Posterior cingulate gyrus (tissue), 11 donors: Measurements from ENCODE around the gene FAM171A2.

Experiments
- DNase-seq, 10 donors: peaks; one replicate each; pipeline versions ENCODE4 v3.0.0 to v3.0.0-alpha.2; 2020 to 2021; ENCODE audit warnings: mixed read lengths in 3 of 10
- intact Hi-C: fragments of 100-400 bp; cut with DNase I; formaldehyde crosslinking; loops from one replicate; pipeline ENCODE4 v1.15.1; 2023

FAM171A2 gene

GRCh38 chr17:44326861-44327444 lies 36.7 kb downstream of the FAM171A2 start:
- DNase-seq: peak; percentile 98 to 100 (median 100)
- intact Hi-C loops: loop anchor here (2.0 to 10.0 kb wide), 4 partner anchors 18 to 202 kb away; partner anchors contain the start of genes HDAC5, HROB, RUNDC3A and UBTF

GRCh38 chr17:44324571-44325275 lies 38.9 kb downstream of the FAM171A2 start, which contains the start of gene SLC25A39:
TSS of gene SLC25A39 (minus strand) at chr17:44324823. CDS start at chr17:44323562, 1,261 bp downstream.
- peak; percentile 91 to 99 (median 95) for DNase-seq
- intact Hi-C loops: loop anchor here (5.0 to 10.0 kb wide), 2 partner anchors 182 to 200 kb away; partner anchors contain the start of genes HDAC5 and HROB

GRCh38 chr17:44324092-44324570 lies 39.5 kb downstream of the FAM171A2 start:
- DNase-seq: peak in 1 of 10 donors; percentile 77
- intact Hi-C loops: loop anchor here (10.0 kb wide), 1 partner anchor 199 kb away; the partner anchor contains the start of gene HDAC5

GRCh38 chr17:44323359-44324091 lies 40.1 kb downstream of the FAM171A2 start:
- peak in 1 of 10 donors; percentile 23 for DNase-seq
- intact Hi-C loops: loop anchor here (10.0 kb wide), 1 partner anchor 199 kb away; the partner anchor contains the start of gene HDAC5

GRCh38 chr17:44322236-44322895 lies 41.3 kb downstream of the FAM171A2 start:
- intact Hi-C loops: loop anchor here (10.0 kb wide), 1 partner anchor 198 kb away; the partner anchor contains the start of gene HDAC5
- peak in 1 of 10 donors; percentile 53 for DNase-seq

- intact Hi-C loops: loop anchor here (10.0 kb wide), 1 partner anchor 197 kb away; the partner anchor contains the start of gene HDAC5
- peak in 1 of 10 donors; percentile 55 for DNase-seq
Observed at GRCh38 chr17:44321246-44322120, 42.2 kb downstream of the FAM171A2 start.

- intact Hi-C loops: loop anchor here (10.0 kb wide), 1 partner anchor 195 kb away; the partner anchor contains the start of gene HDAC5
- DNase-seq: no peak
Observed at GRCh38 chr17:44320066-44320465, 43.6 kb downstream of the FAM171A2 start.

- intact Hi-C loops: no loop called here
Observed at GRCh38 chr17:44318077-44318892, 45.4 kb downstream of the FAM171A2 start.

GRCh38 chr17:44317545-44317944 lies 46.1 kb downstream of the FAM171A2 start:
- intact Hi-C loops: no loop called here
- peak in 1 of 10 donors; percentile 16 for DNase-seq

More at GRCh38 chr17:44318077-44318892, 45.4 kb downstream of the FAM171A2 start:
- DNase-seq: peak in 1 of 10 donors; percentile 79

- DNase-seq: no peak
- intact Hi-C loops: no loop called here
Observed at GRCh38 chr17:44315760-44316731, 47.6 kb downstream of the FAM171A2 start.

- peak in 7 of 10 donors; percentile 52 to 94 (median 65) for DNase-seq
- intact Hi-C loops: no loop called here
Observed at GRCh38 chr17:44314869-44315661, 48.6 kb downstream of the FAM171A2 start.

GRCh38 chr17:44314524-44314868 lies 49.2 kb downstream of the FAM171A2 start:
- intact Hi-C loops: no loop called here
- no peak for DNase-seq

GRCh38 chr17:44314031-44314430 lies 49.6 kb downstream of the FAM171A2 start:
- intact Hi-C loops: no loop called here
- peak in 1 of 10 donors; percentile 19 for DNase-seq

GRCh38 chr17:44312396-44313104 lies 51.1 kb downstream of the FAM171A2 start:
- intact Hi-C loops: no loop called here

GRCh38 chr17:44311562-44312181 lies 52.0 kb downstream of the FAM171A2 start:
- DNase-seq: peak in 2 of 10 donors; percentile 83
- intact Hi-C loops: no loop called here

More at GRCh38 chr17:44312396-44313104, 51.1 kb downstream of the FAM171A2 start:
- DNase-seq: no peak
